ENCODE measurements around the gene PARD6A. TPM values are rescaled to one million over a fixed set of nuclear protein-coding genes. Genes with fewer than 3 reads are reported as not detected.

Gene PARD6A
- total and polyA plus RNA-seq, 12 donors = 1.5 to 49.1 (median 8.9) TPM

DNA sequence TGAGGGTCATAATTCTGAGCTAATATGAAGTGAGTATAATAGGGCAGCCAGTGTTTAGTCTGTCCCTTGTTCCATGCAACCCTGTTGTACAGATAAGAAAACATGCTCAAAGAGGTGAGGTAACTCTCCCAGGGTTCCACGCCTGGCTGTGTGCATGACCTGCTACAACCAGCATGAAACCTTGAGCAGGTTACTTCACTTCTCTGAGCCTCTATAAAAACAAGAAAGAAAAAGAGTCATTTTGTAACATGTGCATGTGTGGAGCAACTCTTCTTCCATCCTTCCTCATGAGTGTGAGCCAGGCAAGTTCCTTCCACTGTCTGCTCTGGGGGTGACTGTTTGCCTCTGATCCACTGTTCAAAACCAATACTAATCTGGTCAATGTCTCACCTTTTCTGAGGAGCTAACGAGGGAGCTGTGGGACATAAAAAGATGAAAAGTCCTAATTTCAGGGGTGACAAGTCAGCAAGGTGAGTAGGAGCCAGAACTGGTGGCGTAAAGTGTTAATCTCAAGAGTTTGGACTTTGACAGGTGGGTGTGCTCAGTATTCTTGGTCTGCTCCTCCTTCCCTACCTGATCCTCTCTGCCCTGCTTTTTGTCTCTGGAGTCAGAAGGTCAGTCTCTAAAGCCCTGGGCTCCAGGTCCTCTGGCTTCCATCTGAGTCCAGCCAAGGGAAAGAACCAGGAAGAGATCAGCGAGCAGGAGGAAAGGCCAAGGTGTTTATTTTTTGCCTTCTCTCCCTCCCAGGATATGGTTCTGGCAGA is 36.8 kb downstream of the PARD6A start:
- intact Hi-C loops (cut with DNase I) = no loop called here
- Histone ChIP-seq H3K27ac (no peak overlapping the region), H3K36me3 (replicated peaks in 1 of 2) (no peaks in the 10 kb centered on the region), H3K4me1 (replicated peaks in 1 of 2) (no peaks in the 10 kb centered on the region), H3K4me3 (no peak overlapping the region), H3K9me3 (replicated peaks in 1 of 3) (no peaks in the 10 kb centered on the region), H3K27me3 (no peaks in the 10 kb centered on the region)
- no peak for TF ChIP-seq POLR2A (IDR thresholded peaks at IDR 0.05)
- TF ChIP-seq, protein P1, sequence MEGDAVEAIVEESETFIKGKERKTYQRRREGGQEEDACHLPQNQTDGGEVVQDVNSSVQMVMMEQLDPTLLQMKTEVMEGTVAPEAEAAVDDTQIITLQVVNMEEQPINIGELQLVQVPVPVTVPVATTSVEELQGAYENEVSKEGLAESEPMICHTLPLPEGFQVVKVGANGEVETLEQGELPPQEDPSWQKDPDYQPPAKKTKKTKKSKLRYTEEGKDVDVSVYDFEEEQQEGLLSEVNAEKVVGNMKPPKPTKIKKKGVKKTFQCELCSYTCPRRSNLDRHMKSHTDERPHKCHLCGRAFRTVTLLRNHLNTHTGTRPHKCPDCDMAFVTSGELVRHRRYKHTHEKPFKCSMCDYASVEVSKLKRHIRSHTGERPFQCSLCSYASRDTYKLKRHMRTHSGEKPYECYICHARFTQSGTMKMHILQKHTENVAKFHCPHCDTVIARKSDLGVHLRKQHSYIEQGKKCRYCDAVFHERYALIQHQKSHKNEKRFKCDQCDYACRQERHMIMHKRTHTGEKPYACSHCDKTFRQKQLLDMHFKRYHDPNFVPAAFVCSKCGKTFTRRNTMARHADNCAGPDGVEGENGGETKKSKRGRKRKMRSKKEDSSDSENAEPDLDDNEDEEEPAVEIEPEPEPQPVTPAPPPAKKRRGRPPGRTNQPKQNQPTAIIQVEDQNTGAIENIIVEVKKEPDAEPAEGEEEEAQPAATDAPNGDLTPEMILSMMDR (IDR thresholded peaks at IDR 0.05) = no peak
- DNase-seq = peak in 1 of 7 donors; percentile 20
- 69 to 94% (median 86%) methylated on average over 4 of the region's 4 CpGs for WGBS, 4 donors

DNA sequence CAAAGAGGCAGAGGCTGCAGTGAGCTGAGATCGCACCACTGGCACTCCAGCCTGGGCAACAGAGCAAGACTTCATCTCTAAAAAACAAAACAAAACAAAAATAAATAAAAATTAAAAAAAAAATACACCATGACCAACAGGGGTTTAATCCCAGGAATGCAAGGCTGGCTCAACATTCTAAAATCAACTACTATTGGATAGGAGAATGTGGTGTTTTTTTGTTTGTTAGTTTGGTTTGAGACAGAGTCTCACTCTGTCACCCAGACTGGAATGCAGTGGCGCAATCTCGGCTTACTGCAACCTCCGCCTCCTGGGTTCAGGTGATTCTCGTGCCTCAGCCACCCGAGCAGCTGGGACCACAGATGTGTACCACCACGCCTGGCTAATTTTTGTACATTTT is 38.5 kb downstream of the PARD6A start:
- no peak for DNase-seq
- WGBS, 4 donors = 94 to 98% (median 96%) methylated on average over 7 of the region's 7 CpGs
- no peaks in the 10 kb centered on the region for H3K36me3 ChIP-seq (replicated peaks in 1 of 2)
- TF ChIP-seq, protein P1 (IDR thresholded peaks at IDR 0.05) = no peak
- TF ChIP-seq POLR2A (IDR thresholded peaks at IDR 0.05) = no peak
- H3K4me1 ChIP-seq (replicated peaks in 1 of 2) = peaks cover 0 to 1% of the 10 kb centered on the region in 2 donors
- no peak overlapping the region for H3K4me3 ChIP-seq
- no peaks in the 10 kb centered on the region for H3K27me3 ChIP-seq
- intact Hi-C loops (cut with DNase I) = no loop called here
- H3K27ac ChIP-seq = no peak overlapping the region
- H3K9me3 ChIP-seq (replicated peaks in 1 of 3) = no peaks in the 10 kb centered on the region

DNA sequence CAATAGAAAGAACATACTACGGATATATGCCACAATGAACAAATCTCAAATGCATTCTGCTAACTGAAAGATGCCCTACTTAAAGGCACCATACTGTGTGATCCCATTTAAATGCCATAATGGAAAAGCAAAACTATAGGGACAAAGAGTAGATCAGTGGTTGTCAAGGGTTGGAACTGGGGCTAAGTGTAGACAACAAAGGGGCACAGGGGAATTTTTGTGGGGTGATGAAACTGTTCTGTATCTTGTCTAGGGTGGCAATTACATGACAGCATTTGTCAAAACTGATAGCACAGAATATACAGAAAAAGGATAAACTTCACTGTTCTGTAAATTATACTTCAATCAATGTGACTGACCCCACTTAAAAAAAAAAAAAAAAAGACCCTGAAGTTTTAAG is 40.7 kb downstream of the PARD6A start:
- H3K9me3 ChIP-seq (replicated peaks in 1 of 3) = no peaks in the 10 kb centered on the region
- 83 to 94% (median 89%) methylated on average over 1 of the region's 1 CpG for WGBS, 4 donors
- DNase-seq = no peak
- intact Hi-C loops (cut with DNase I) = no loop called here
- no peak overlapping the region for H3K27ac ChIP-seq
- TF ChIP-seq POLR2A (IDR thresholded peaks at IDR 0.05) = no peak
- TF ChIP-seq, protein P1 (IDR thresholded peaks at IDR 0.05) = no peak
- H3K4me1 ChIP-seq (replicated peaks in 1 of 2) = peaks cover 3 to 7% of the 10 kb centered on the region in 2 donors
- H3K4me3 ChIP-seq = no peak overlapping the region
- no peaks in the 10 kb centered on the region for H3K27me3 ChIP-seq
- no peaks in the 10 kb centered on the region for H3K36me3 ChIP-seq (replicated peaks in 1 of 2)

DNA sequence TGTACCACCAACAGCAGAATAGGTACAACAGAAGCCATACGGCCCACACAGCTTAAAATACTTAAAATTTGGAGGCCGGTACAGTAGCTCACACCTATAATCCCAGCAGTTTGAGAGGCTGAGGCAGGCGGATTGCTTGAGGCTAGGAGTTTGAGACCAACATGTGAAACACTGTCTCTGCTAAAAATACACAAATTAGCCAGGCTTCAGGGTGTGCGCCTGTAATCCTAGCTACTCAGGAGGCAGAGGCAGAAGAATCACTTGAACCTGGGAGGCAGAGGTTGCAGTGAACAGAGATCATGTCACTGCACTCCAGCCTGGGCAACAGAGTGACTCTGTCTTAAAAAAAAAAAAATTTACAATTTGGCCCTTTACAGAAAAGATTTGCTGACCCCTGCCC is 41.4 kb downstream of the PARD6A start:
- no peaks in the 10 kb centered on the region for H3K27me3 ChIP-seq
- TF ChIP-seq POLR2A (IDR thresholded peaks at IDR 0.05) = no peak
- TF ChIP-seq, protein P1 (IDR thresholded peaks at IDR 0.05) = no peak
- no peaks in the 10 kb centered on the region for H3K9me3 ChIP-seq (replicated peaks in 1 of 3)
- no peak overlapping the region for H3K27ac ChIP-seq
- no peaks in the 10 kb centered on the region for H3K36me3 ChIP-seq (replicated peaks in 1 of 2)
- WGBS, 4 donors = 90 to 96% (median 92%) methylated on average over 4 of the region's 4 CpGs
- H3K4me1 ChIP-seq (replicated peaks in 1 of 2) = peaks cover 3 to 7% of the 10 kb centered on the region in 2 donors
- intact Hi-C loops (cut with DNase I) = no loop called here
- no peak for DNase-seq
- H3K4me3 ChIP-seq = no peak overlapping the region

Data from adrenal gland (tissue), 12 donors.